Upper lobe of left lung (tissue), 6 donors: ENCODE results near the gene PIAS4. TPM values are rescaled to one million over a fixed set of nuclear protein-coding genes. Genes with fewer than 3 reads are reported as not detected.

Experiments used
- ATAC-seq, 2 donors: fragments of 200-7000 bp; cut with Tn5 transposase; one replicate each; pipeline ENCODE4 v1.9.1; 2022; ENCODE audit warnings: mild to moderate bottlenecking in 2 of 2, moderate library complexity in 2 of 2; ENCODE audit not compliant: low FRiP score in 2 of 2
- DNase-seq, 2 donors: peaks; one replicate each; pipeline ENCODE4 v3.0.0-alpha.2; 2019 to 2020
- H3K27ac ChIP-seq, 4 donors: fragments of 200-600 bp; sonication (generic); one replicate each; pipeline ENCODE4 v1.5.1; 2016 to 2019
- H3K27me3 ChIP-seq, 4 donors: fragments of 200-600 bp; sonication (generic); one replicate each; pipeline ENCODE4 v1.5.1; 2017 to 2019
- H3K36me3 ChIP-seq, 4 donors: fragments of 200-600 bp; sonication (generic); one replicate each; pipeline ENCODE4 v1.5.1; 2016 to 2019
- H3K4me1 ChIP-seq, 4 donors: fragments of 200-600 bp; sonication (generic); one replicate each; pipeline ENCODE4 v1.5.1; 2018 to 2019
- H3K4me3 ChIP-seq, 4 donors: fragments of 200-600 bp; sonication (generic); one replicate each; pipeline ENCODE4 v1.5.1; 2017 to 2019; ENCODE audit warnings: mild to moderate bottlenecking in 2 of 4, moderate library complexity in 1 of 4
- H3K9me3 ChIP-seq, 4 donors: fragments of 200-600 bp; sonication (generic); one replicate each; pipeline ENCODE4 v1.5.1; 2018 to 2019
- CTCF ChIP-seq, 6 experiments: fragments of 450-650 bp in 4 of 6; fragments of 200-600 bp in 2 of 6; sonication (generic) in 2 of 6; IDR thresholded peaks; one replicate each; pipeline ENCODE4 v1.5.1; 2016 to 2019; ENCODE audit warnings: antibody characterized with exemption in 6 of 6
- EP300 ChIP-seq, 4 donors: sonication (generic); formaldehyde crosslinking; IDR thresholded peaks; one replicate each; pipeline ENCODE4 v1.5.1; 2017; ENCODE audit warnings: antibody characterized with exemption in 4 of 4, control low read depth in 2 of 4
- POLR2A ChIP-seq, 4 donors: fragments of 450-650 bp; IDR thresholded peaks; one replicate each; pipeline ENCODE4 v1.5.1; 2016 to 2017; ENCODE audit warnings: antibody characterized with exemption in 4 of 4, mild to moderate bottlenecking in 2 of 4
- POLR2AphosphoS5 ChIP-seq, 2 donors: sonication (generic); formaldehyde crosslinking; IDR thresholded peaks; one replicate each; pipeline ENCODE4 v1.5.1; 2017; ENCODE audit warnings: antibody characterized with exemption in 2 of 2
- WGBS, 2 donors: methylation state at CpG; one replicate each; pipeline ENCODE4 v1.1.5; 2017 to 2018; 5-methylcytosine and 5-hydroxymethylcytosine counted together
- total RNA-seq, 6 donors: library from RNA; depleted of rRNA in 4 of 6; stranded (reverse); fragments of >200 nt in 4 of 6; gene quantifications; one replicate each; pipeline versions ENCODE4 v1.1.0 to v1.2.1, GENCODE V29; 2016 to 2021
- donor health status: DM: no; HTN: no; CAD: no; lungs with moderate emphysema.
- donor health status: DM: no; HTN: yes; CAD: no; lungs with severe emphysema.

PIAS4 gene
- total RNA-seq = 10 to 100 TPM; 13.7 to 53.4 (median 21.9) TPM

GRCh38 chr19:4007021-4007835 is at the start of gene PIAS4:
PIAS4 (plus strand) TSS chr19:4007736; CDS start chr19:4007761, 25 bp downstream.
- WGBS, 2 donors = 0 to 1% methylated on average over 4 to 34 of the region's 91 CpGs
- H3K27ac ChIP-seq = peak within 1 kb of the TSS; percentile 79 to 96 (median 86)
- TF ChIP-seq POLR2AphosphoS5 (IDR thresholded peaks at IDR 0.05) = peak; percentile 35 to 67
- TF ChIP-seq CTCF (IDR thresholded peaks at IDR 0.05) = peak in 4 of 6 experiments; percentile 29 to 50 (median 36)
- TF ChIP-seq EP300 (IDR thresholded peaks at IDR 0.05) = no peak
- peak in 2 of 4 donors; percentile 36 to 76 for TF ChIP-seq POLR2A (IDR thresholded peaks at IDR 0.05)

DNA sequence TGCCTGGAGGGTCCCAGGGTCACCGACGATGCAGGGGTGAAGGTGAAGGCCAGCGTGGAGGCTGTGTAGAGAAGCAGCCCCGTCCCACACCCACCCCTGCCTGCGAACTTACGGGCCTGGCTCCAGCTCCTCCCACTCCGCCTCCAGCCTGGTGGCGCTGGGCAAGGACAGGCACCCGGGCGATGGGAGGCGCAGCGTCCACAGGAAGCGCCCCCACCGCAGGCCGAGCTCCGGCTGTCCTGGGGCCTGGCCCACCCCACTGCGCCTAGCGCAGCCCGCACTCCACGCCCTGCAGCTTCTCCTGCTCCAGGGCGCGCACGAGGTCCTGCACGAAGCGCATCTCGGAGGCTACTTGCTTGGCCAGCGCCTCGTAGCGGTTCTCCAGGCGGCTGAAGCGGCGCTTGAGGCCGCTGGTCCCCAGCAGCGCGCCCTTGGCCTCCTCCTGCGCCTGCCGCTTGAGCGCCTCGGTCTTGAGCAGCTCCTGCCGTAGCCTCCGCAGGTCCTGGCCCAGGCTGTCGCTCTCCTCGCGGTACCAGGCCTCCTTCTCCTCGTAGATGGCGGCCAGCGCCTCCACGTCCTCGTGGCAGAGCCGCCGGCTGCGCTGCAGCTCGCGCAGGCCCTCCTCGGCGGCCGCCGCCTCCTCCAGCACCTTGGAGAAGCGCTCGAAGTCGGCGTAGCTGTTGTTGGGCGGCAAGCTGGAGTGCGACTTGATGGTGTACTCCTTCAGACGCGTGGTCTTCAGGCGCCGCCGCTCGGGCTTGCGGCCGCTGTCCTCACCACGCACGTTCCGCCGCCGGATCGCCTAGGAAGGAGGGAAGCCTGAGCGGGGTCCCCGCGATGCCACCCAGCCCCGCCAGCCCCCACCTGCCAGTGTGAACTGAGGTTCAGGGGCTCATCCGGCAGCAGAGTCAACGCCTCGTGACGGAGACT is 48.4 kb upstream of the PIAS4 start:
- Histone ChIP-seq H3K4me1 (no peaks in the 10 kb centered on the region), H3K27me3 (no peaks in the 10 kb centered on the region), H3K9me3 (no peaks in the 10 kb centered on the region), H3K36me3 (peaks cover 27 to 85% (median 74%) of the 10 kb centered on the region in 4 donors), H3K27ac (no peak overlapping the region), H3K4me3 (no peak overlapping the region)
- 96 to 97% methylated on average over 64 to 78 of the region's 86 CpGs for WGBS, 2 donors
- ATAC-seq (peak in 1 of 2 donors; percentile 19), DNase-seq (peak in 1 of 2 donors; percentile 83)
- TF ChIP-seq POLR2A (IDR thresholded peaks at IDR 0.05) (no peak), POLR2AphosphoS5 (IDR thresholded peaks at IDR 0.05) (no peak), CTCF (IDR thresholded peaks at IDR 0.05) (no peak), EP300 (IDR thresholded peaks at IDR 0.05) (no peak)

More at GRCh38 chr19:4007021-4007835, at the start of gene PIAS4:
- peak; percentile 96 to 100 for DNase-seq
- ATAC-seq = peak; percentile 95 to 97
- Histone ChIP-seq H3K9me3 (no peaks in the 10 kb centered on the region), H3K4me1 (peaks cover 26 to 49% (median 41%) of the 10 kb centered on the region in 4 donors), H3K4me3 (peak within 1 kb of the TSS; percentile 88 to 99 (median 92)), H3K27me3 (no peaks in the 10 kb centered on the region), H3K36me3 (peaks cover 0 to 6% (median 1%) of the 10 kb centered on the region in 4 donors)

DNA sequence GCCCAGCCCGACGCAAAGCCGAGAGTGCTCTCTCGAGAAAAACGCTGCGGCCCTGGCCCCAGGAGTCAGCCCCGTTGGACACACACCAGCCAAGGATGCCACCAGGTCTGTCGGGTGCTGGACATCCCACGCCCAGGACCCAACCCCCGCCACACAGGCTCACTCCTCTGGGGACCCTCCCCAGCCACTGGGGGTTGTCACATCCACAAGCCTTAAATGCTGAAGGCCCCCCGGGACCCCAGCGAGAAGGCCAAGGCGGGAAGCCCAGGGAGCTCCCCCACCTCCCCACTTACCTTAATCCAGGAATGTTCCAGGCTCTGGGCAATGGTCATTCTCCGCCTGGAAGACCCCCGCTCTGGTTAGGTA is 47.8 kb upstream of the PIAS4 start:
- Histone ChIP-seq H3K27ac (no peak overlapping the region), H3K9me3 (no peaks in the 10 kb centered on the region), H3K4me3 (no peak overlapping the region), H3K27me3 (no peaks in the 10 kb centered on the region), H3K36me3 (peaks cover 30 to 91% (median 80%) of the 10 kb centered on the region in 4 donors), H3K4me1 (peaks cover 0 to 2% (median 0%) of the 10 kb centered on the region in 4 donors)
- no peak for DNase-seq
- no peak for TF ChIP-seq EP300 (IDR thresholded peaks at IDR 0.05)
- no peak for TF ChIP-seq CTCF (IDR thresholded peaks at IDR 0.05)
- TF ChIP-seq POLR2A (IDR thresholded peaks at IDR 0.05) = no peak
- TF ChIP-seq POLR2AphosphoS5 (IDR thresholded peaks at IDR 0.05) = no peak
- WGBS, 2 donors = 97 to 99% methylated on average over 11 to 15 of the region's 15 CpGs
- ATAC-seq = no peak

DNA sequence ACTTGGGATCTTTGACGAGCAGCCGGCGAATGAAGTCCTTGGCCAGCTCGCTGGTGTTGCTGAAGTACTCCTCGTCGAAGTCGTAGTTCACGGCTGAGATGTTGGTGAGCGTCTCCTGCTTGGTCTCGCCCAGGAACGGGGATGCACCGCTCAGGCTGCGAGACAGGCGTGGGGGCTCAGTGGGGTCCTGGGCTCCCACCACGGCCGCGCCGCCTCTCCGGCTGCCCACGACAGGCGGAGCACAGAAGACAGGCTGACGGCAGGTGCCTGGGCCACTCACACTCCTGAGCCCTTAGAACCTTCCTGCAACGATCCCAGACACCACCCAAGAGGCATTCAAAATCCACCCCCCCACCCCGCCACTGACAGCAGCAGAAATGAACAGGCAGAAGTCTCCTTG is 46.5 kb upstream of the PIAS4 start:
- H3K4me1 ChIP-seq = peaks cover 0 to 11% (median 2%) of the 10 kb centered on the region in 4 donors
- DNase-seq (peak in 1 of 2 donors; percentile 71), ATAC-seq (no peak)
- H3K27me3 ChIP-seq = no peaks in the 10 kb centered on the region
- H3K4me3 ChIP-seq = no peak overlapping the region
- 80 to 96% methylated on average over 6 to 18 of the region's 24 CpGs for WGBS, 2 donors
- peaks cover 31 to 98% (median 87%) of the 10 kb centered on the region in 4 donors for H3K36me3 ChIP-seq
- TF ChIP-seq EP300 (IDR thresholded peaks at IDR 0.05) = no peak
- no peak overlapping the region for H3K27ac ChIP-seq
- no peaks in the 10 kb centered on the region for H3K9me3 ChIP-seq
